ENCODE results near the gene HRH1. TPM values are rescaled to one million over a fixed set of nuclear protein-coding genes. Genes with fewer than 3 reads are reported as not detected.
"Not testable (repeated sequence)": the region's sequence is repeated elsewhere in the genome, so short reads cannot be mapped to it uniquely, and the experiment has no call there.

Gene HRH1
- total RNA-seq, 2 experiments from 2014 or later = 0.07 to 0.10 TPM

GRCh38 chr3:11203961-11204360, 49.7 kb downstream of the HRH1 start:
- CTCF ChIA-PET = interaction anchor here (1.2 kb wide), 1 partner anchor 47 kb away, joined by 4 read pairs; no protein-coding TSS in a partner anchor
- no peak for DNase-seq
- Mint-ChIP-seq H3K4me3 (no peak overlapping the region), H3K4me1 (ENCODE audit: low read depth) (no peaks in the 10 kb centered on the region), H3K36me3 (ENCODE audit: low read depth) (no peaks in the 10 kb centered on the region), H3K27ac (no peak overlapping the region), H3K9me3 (no peaks in the 10 kb centered on the region), H3K27me3 (ENCODE audit: low read depth) (peaks cover 17% of the 10 kb centered on the region)
- intact Hi-C loops (cut with micrococcal nuclease) = no loop called here

DNA sequence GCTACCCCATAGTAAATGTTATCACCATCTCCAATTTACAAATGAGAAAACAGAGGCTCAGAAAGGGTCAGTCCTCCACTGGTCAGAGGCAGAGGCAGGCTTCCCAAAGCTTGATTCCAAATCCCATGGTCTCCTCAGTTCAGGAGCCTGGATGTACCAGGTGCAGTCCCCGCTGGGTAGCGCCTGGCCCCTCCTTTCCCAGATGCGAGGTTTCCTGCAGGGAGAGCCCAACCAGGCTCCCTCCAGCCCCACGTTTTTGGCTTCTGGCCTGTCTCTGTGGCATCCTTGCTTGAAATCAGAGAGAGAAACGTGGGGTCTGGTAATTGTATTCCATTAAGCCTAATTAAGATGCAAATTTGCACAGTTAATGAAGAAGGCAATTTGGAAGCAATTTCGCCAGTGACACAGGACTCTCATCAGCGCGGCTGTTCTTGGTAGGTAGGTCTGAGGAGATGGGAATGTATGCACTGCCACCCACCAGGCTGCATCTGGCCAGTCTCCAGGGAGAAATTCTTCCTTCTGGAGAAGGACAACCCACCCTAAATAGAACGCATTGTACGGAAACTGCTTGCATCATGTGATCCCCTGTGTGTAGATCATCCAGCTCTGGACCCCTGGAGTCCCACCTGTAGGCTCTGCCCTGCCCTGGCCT, 50.5 kb downstream of the HRH1 start:
- DNase-seq = no peak
- no peak overlapping the region for H3K27ac Mint-ChIP-seq
- H3K9me3 Mint-ChIP-seq = no peaks in the 10 kb centered on the region
- no peaks in the 10 kb centered on the region for H3K4me1 Mint-ChIP-seq (ENCODE audit: low read depth)
- CTCF ChIA-PET = interaction anchor here (0.7 to 1.2 kb wide), 4 partner anchors 13 to 145 kb away, joined by 3 to 4 read pairs (median 3); no protein-coding TSS in a partner anchor
- intact Hi-C loops (cut with micrococcal nuclease) = no loop called here
- H3K27me3 Mint-ChIP-seq (ENCODE audit: low read depth) = peaks cover 10% of the 10 kb centered on the region
- no peak overlapping the region for H3K4me3 Mint-ChIP-seq
- H3K36me3 Mint-ChIP-seq (ENCODE audit: low read depth) = no peaks in the 10 kb centered on the region

- H3K4me1 Mint-ChIP-seq (ENCODE audit: low read depth); H3K36me3 Mint-ChIP-seq (ENCODE audit: low read depth); H3K4me3 Mint-ChIP-seq; H3K27ac Mint-ChIP-seq; H3K27me3 Mint-ChIP-seq (ENCODE audit: low read depth); H3K9me3 Mint-ChIP-seq: not testable (repeated sequence)
- intact Hi-C loops (cut with micrococcal nuclease) = loop anchor here (1.0 kb wide), 1 partner anchor 146 kb away; no protein-coding TSS in a partner anchor
- CTCF ChIA-PET = interaction anchor here (0.8 to 0.9 kb wide), 2 partner anchors 14 to 30 kb away, joined by 3 read pairs; no protein-coding TSS in a partner anchor
- peak; percentile 8 for DNase-seq
Measured at GRCh38 chr3:11205881-11206280, 51.6 kb downstream of the HRH1 start.

- Mint-ChIP-seq H3K4me1 (ENCODE audit: low read depth) (no peaks in the 10 kb centered on the region), H3K27ac (no peak overlapping the region), H3K36me3 (ENCODE audit: low read depth) (no peaks in the 10 kb centered on the region), H3K27me3 (ENCODE audit: low read depth) (peaks cover 4% of the 10 kb centered on the region), H3K9me3 (no peaks in the 10 kb centered on the region), H3K4me3 (no peak overlapping the region)
- CTCF ChIA-PET = no interaction called here
- no peak for DNase-seq
- intact Hi-C loops (cut with micrococcal nuclease) = loop anchor here (1.0 kb wide), 1 partner anchor 146 kb away; no protein-coding TSS in a partner anchor
Measured at GRCh38 chr3:11206316-11206715, 52.0 kb downstream of the HRH1 start.

DNA sequence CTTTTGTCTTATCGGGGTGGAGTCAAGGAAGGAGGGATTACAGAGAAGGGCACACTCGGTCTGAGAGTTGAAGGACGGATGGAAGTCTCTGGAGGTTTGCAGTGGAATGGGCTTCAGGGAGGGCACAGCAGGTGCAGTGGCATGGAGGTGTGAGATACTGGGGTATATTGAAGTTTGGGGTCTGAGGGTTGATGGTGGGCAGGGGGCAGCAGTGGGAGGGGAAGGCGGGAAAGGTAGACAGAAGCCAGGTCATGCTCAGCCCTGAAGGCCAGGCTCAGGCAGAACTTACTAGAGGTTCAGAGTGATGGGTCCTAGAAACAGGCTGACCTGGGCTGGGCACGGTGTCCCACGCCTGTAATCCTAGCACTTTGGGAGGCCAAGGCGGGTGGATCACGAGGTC, 52.7 kb downstream of the HRH1 start:
- H3K27ac Mint-ChIP-seq = no peak overlapping the region
- no peaks in the 10 kb centered on the region for H3K9me3 Mint-ChIP-seq
- CTCF ChIA-PET = no interaction called here
- intact Hi-C loops (cut with micrococcal nuclease) = loop anchor here (1.0 kb wide), 1 partner anchor 147 kb away; no protein-coding TSS in a partner anchor
- peaks cover 4% of the 10 kb centered on the region for H3K27me3 Mint-ChIP-seq (ENCODE audit: low read depth)
- DNase-seq = no peak
- H3K4me1 Mint-ChIP-seq (ENCODE audit: low read depth) = no peaks in the 10 kb centered on the region
- H3K36me3 Mint-ChIP-seq (ENCODE audit: low read depth) = no peaks in the 10 kb centered on the region
- H3K4me3 Mint-ChIP-seq = no peak overlapping the region

- peaks cover 4% of the 10 kb centered on the region for H3K27me3 Mint-ChIP-seq (ENCODE audit: low read depth)
- H3K27ac Mint-ChIP-seq = no peak overlapping the region
- intact Hi-C loops (cut with micrococcal nuclease) = no loop called here
- CTCF ChIA-PET = interaction anchor here (0.6 kb wide), 1 partner anchor 150 kb away, joined by 7 read pairs; no protein-coding TSS in a partner anchor
- H3K4me1 Mint-ChIP-seq (ENCODE audit: low read depth) = no peaks in the 10 kb centered on the region
- H3K4me3 Mint-ChIP-seq = no peak overlapping the region
- H3K36me3 Mint-ChIP-seq (ENCODE audit: low read depth) = no peaks in the 10 kb centered on the region
- no peak for DNase-seq
- H3K9me3 Mint-ChIP-seq = no peaks in the 10 kb centered on the region
Measured at GRCh38 chr3:11211531-11212298, 57.4 kb downstream of the HRH1 start.

GRCh38 chr3:11212299-11212608, 58.0 kb downstream of the HRH1 start:
- CTCF ChIA-PET = no interaction called here
- H3K27me3 Mint-ChIP-seq (ENCODE audit: low read depth) = peaks cover 2% of the 10 kb centered on the region
- H3K9me3 Mint-ChIP-seq = no peaks in the 10 kb centered on the region
- H3K27ac Mint-ChIP-seq = no peak overlapping the region
- no peak for DNase-seq
- H3K4me3 Mint-ChIP-seq = no peak overlapping the region
- no peaks in the 10 kb centered on the region for H3K4me1 Mint-ChIP-seq (ENCODE audit: low read depth)
- no peaks in the 10 kb centered on the region for H3K36me3 Mint-ChIP-seq (ENCODE audit: low read depth)
- intact Hi-C loops (cut with micrococcal nuclease) = no loop called here

DNA sequence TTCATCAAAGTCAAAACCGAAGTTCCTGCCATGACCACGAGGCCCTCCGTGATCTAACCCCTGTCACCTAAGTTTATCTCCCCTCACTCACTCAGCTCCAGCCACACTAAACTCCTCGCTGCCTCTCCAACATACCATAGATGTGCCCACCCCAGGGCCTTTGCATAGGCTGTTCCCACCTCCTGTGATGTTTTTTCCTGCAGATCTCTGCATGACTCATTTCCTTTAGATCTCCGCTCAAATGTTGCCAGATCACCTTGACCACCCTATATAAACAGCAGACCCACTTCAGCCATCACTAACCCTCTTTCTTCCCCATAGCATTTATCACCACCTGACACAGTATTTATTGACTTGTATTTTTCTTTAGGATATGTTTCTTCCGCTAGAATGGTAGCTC, 58.5 kb downstream of the HRH1 start:
- Mint-ChIP-seq H3K27ac (no peak overlapping the region), H3K4me1 (ENCODE audit: low read depth) (no peaks in the 10 kb centered on the region), H3K36me3 (ENCODE audit: low read depth) (no peaks in the 10 kb centered on the region), H3K4me3 (no peak overlapping the region), H3K27me3 (ENCODE audit: low read depth) (peaks cover 2% of the 10 kb centered on the region), H3K9me3 (no peaks in the 10 kb centered on the region)
- intact Hi-C loops (cut with micrococcal nuclease) = no loop called here
- no peak for DNase-seq
- CTCF ChIA-PET = interaction anchor here (1.2 kb wide), 1 partner anchor 122 kb away, joined by 3 read pairs; no protein-coding TSS in a partner anchor

DNA sequence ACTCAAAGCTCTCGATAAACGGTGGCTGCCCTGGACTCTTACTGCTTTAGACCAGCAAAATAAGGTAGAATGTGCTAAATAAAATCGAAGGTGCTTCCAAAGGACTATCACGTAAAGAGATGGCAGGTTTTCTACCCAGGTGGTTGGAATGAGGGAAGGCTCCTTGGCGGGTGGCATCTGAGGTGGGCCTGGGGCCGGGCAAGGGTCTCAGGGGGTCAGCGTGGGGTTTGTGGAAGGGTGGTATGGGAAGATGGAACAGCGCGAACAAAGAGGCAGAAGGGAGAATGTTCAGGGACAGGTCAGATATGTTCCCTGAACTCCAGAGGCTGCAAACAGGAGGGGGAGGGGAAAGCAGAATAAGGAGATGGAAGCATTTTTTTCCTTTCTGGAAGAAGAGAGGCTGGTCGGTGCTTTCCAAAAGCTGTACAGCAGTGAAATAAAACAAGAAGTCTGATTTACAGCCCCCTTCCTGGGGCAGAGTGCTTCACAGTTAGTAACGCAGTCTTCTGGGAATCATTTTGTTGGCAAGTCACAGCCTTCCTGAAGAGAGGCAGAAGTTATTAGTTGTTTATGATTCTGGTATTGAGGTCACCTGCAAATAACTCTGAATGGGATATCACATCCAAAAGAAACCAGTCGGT, 59.6 kb downstream of the HRH1 start:
- Mint-ChIP-seq H3K4me1 (ENCODE audit: low read depth) (no peaks in the 10 kb centered on the region), H3K4me3 (no peak overlapping the region), H3K27me3 (ENCODE audit: low read depth) (peaks cover 2% of the 10 kb centered on the region), H3K9me3 (no peaks in the 10 kb centered on the region), H3K27ac (no peak overlapping the region), H3K36me3 (ENCODE audit: low read depth) (no peaks in the 10 kb centered on the region)
- CTCF ChIA-PET = interaction anchor here (1.2 kb wide), 1 partner anchor 121 kb away, joined by 3 read pairs; no protein-coding TSS in a partner anchor
- DNase-seq = no peak
- intact Hi-C loops (cut with micrococcal nuclease) = no loop called here

DNA sequence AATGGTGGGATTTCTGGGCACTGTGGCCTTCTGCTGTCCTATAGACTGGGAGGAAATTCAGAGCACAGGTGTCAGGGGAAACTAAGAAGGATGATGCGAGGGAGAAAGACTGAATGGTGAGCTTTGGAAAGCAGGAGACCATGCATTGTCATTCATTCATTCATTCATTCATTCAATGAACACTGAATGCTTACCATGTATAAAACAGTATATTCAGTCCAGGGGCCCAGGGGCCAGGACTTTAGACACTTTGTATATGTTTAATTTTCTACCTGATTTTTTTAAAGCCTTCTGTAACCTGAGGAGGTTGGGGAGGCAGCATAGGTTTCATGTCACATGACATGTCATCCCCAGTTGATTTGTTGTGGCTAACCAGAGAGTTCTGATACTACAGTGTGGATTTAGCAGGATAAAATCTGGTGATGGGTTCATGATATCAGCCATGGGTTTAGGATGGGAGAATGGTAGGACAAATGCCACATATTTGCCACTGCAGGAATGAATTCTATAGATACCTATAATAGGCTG, 60.2 kb downstream of the HRH1 start:
- H3K4me3 Mint-ChIP-seq = no peak overlapping the region
- peaks cover 2% of the 10 kb centered on the region for H3K27me3 Mint-ChIP-seq (ENCODE audit: low read depth)
- no peaks in the 10 kb centered on the region for H3K9me3 Mint-ChIP-seq
- no peak for DNase-seq
- H3K4me1 Mint-ChIP-seq (ENCODE audit: low read depth) = no peaks in the 10 kb centered on the region
- H3K27ac Mint-ChIP-seq = no peak overlapping the region
- intact Hi-C loops (cut with micrococcal nuclease) = no loop called here
- no peaks in the 10 kb centered on the region for H3K36me3 Mint-ChIP-seq (ENCODE audit: low read depth)
- CTCF ChIA-PET = no interaction called here

GRCh38 chr3:11217370-11217769, 63.1 kb downstream of the HRH1 start:
- CTCF ChIA-PET = interaction anchor here (0.6 kb wide), 1 partner anchor 34 kb away, joined by 3 read pairs; no protein-coding TSS in a partner anchor
- H3K27ac Mint-ChIP-seq; intact Hi-C loops (cut with micrococcal nuclease); DNase-seq; H3K36me3 Mint-ChIP-seq (ENCODE audit: low read depth); H3K27me3 Mint-ChIP-seq (ENCODE audit: low read depth); H3K9me3 Mint-ChIP-seq; H3K4me1 Mint-ChIP-seq (ENCODE audit: low read depth); H3K4me3 Mint-ChIP-seq: not testable (repeated sequence)

DNA sequence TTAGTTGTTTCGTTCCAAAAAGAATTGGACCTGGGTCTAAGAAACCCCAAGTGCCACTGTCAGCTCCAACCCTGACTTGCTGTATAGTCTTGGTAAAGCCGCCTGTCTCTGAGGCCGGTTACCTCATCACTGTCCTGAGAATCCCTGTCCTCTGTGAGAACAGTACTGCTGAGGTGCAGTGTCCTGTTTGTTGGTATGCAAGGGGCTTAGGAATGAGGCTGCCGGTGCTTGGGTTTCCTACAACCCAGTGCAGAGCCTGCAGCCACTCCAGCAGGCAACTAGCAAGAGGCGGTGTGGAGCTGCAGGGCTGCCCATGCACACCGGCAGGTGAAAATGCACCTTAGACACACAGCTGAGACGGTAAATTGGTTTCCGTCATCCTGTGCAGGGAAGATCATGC, 65.9 kb downstream of the HRH1 start:
- no peak for DNase-seq
- intact Hi-C loops (cut with micrococcal nuclease) = no loop called here
- Mint-ChIP-seq H3K4me1 (ENCODE audit: low read depth) (no peaks in the 10 kb centered on the region), H3K27me3 (ENCODE audit: low read depth) (peaks cover 2% of the 10 kb centered on the region), H3K27ac (no peak overlapping the region), H3K9me3 (no peaks in the 10 kb centered on the region), H3K36me3 (ENCODE audit: low read depth) (no peaks in the 10 kb centered on the region), H3K4me3 (no peak overlapping the region)
- CTCF ChIA-PET = no interaction called here
